Measurements from ENCODE around the gene ANKS1A.

DNA sequence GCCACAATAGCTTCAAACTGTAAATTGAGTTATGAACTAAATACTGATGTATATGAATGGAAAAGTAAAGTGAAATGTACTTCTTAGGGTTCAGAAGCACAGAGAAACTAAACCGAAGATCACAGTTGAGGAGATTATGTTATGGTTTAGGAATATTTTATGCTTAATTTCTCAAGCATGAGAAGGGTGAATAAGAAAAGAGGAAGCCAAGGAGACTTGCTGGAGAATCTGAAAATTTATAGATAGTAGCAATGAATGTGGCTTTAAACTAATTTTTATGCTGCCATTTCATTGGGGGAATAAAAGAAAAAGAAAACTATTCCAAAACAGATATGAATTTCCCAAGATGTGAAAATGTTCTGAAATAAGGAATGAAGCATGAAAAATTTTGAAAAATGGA, 5.6 kb downstream of the ANKS1A start:
- TF ChIP-seq EZH2 (IDR thresholded peaks at IDR 0.05; ENCODE audit: insufficient read depth, poor library complexity, severe bottlenecking) = no peak
- no peak for TF ChIP-seq EZH2phosphoT487 (IDR thresholded peaks at IDR 0.05; ENCODE audit: insufficient read depth, low read depth)
